CD4-positive, CD25-positive, alpha-beta regulatory T cell (primary cell): ENCODE data around the gene COL21A1. TPM values are rescaled to one million over a fixed set of nuclear protein-coding genes. Genes with fewer than 3 reads are reported as not detected.
"Not testable (repeated sequence)": the region's sequence is repeated elsewhere in the genome, so short reads cannot be mapped to it uniquely, and the experiment has no call there.

ENCODE experiments used
- ATAC-seq, 2 donors: fragments of 150-1000 bp; cut with Tn5 transposase; one replicate each; pipeline ENCODE4 v1.10.0; 2021; ENCODE audit warnings: low read depth in 2 of 2, moderate number of reproducible peaks in 2 of 2, moderate library complexity in 1 of 2
- DNase-seq, 3 donors: peaks; one replicate each; pipeline versions ENCODE4 v3.0.0 to v3.0.0-alpha.2; 2012 to 2022; ENCODE audit warnings: mixed read lengths in 1 of 3
- H3K27ac ChIP-seq: one replicate; pipeline ENCODE4 v1.7.0; 2013; ENCODE audit warnings: mild to moderate bottlenecking, low read length; ENCODE audit not compliant: insufficient read depth, poor library complexity, severe bottlenecking
- H3K27me3 ChIP-seq: one replicate; pipeline ENCODE4 v1.7.0; 2013; ENCODE audit warnings: low read length; ENCODE audit not compliant: control insufficient read depth, insufficient read depth
- H3K36me3 ChIP-seq: one replicate; pipeline ENCODE4 v1.7.0; 2013; ENCODE audit warnings: mild to moderate bottlenecking, low read length, moderate library complexity; ENCODE audit not compliant: control insufficient read depth, insufficient read depth
- H3K4me1 ChIP-seq: 2 replicates; pipeline ENCODE4 v1.7.0; 2013; ENCODE audit warnings: mild to moderate bottlenecking, low read length; ENCODE audit not compliant: insufficient read depth, control insufficient read depth, poor library complexity, severe bottlenecking
- H3K4me3 ChIP-seq: one replicate; pipeline ENCODE4 v1.7.0; 2013; ENCODE audit warnings: low read depth, mild to moderate bottlenecking, low read length, moderate library complexity
- H3K9me3 ChIP-seq, 2 experiments: 1 replicate in 1 of 2; 2 replicates in 1 of 2; pipeline ENCODE4 v1.7.0; 2013; ENCODE audit warnings: low read length in 2 of 2, mild to moderate bottlenecking in 1 of 2, moderate library complexity in 1 of 2; ENCODE audit not compliant: control insufficient read depth in 2 of 2
- H3K27ac Mint-ChIP-seq, 3 donors: one replicate each; pipeline ENCODE4 v1.8.0; 2020 to 2022; ENCODE audit warnings: mild to moderate bottlenecking in 3 of 3, mixed read lengths in 3 of 3, moderate library complexity in 2 of 3
- H3K27me3 Mint-ChIP-seq: one replicate; pipeline ENCODE4 v1.8.0; 2022; ENCODE audit warnings: mild to moderate bottlenecking, mixed read lengths
- H3K36me3 Mint-ChIP-seq: one replicate; pipeline ENCODE4 v1.8.0; 2020; ENCODE audit warnings: mixed read lengths
- H3K4me1 Mint-ChIP-seq, 4 donors: one replicate each; pipeline ENCODE4 v1.8.0; 2020 to 2022; ENCODE audit warnings: mixed read lengths in 4 of 4, mild to moderate bottlenecking in 1 of 4
- H3K4me3 Mint-ChIP-seq, 4 donors: one replicate each; pipeline ENCODE4 v1.8.0; 2020 to 2022; ENCODE audit warnings: mild to moderate bottlenecking in 4 of 4, mixed read lengths in 4 of 4, moderate library complexity in 3 of 4
- H3K9me3 Mint-ChIP-seq, 7 donors: one replicate each; pipeline ENCODE4 v1.8.0; 2020 to 2022; ENCODE audit warnings: mixed read lengths in 7 of 7, mild to moderate bottlenecking in 3 of 7, moderate library complexity in 2 of 7
- polyA plus RNA-seq, 4 donors: library from polyadenylated mRNA; unstranded; fragments of 300-500 nt; fragmentation: Illumina TruSeq; gene quantifications; one replicate each; pipeline ENCODE4 v1.2.3, GENCODE V29; 2021
- total RNA-seq: library from RNA; stranded (reverse); gene quantifications from one replicate; pipeline ENCODE4 v1.2.3, GENCODE V29; 2022

Gene COL21A1
- total and polyA plus RNA-seq, 5 donors from 2014 or later: not detected

- H3K4me3 Mint-ChIP-seq, H3K36me3 ChIP-seq, H3K27me3 Mint-ChIP-seq, ATAC-seq, H3K4me3 ChIP-seq, H3K4me1 Mint-ChIP-seq, H3K27ac Mint-ChIP-seq, H3K4me1 ChIP-seq, H3K9me3 ChIP-seq, H3K27ac ChIP-seq, H3K27me3 ChIP-seq, DNase-seq, H3K36me3 Mint-ChIP-seq: not testable (repeated sequence)
- H3K9me3 Mint-ChIP-seq: peaks cover 0 to 12% (median 3%) of the 10 kb centered on the region in 7 donors
These were observed 13.2 kb upstream of the COL21A1 start for GRCh38 chr6:56260593-56260992.

DNA sequence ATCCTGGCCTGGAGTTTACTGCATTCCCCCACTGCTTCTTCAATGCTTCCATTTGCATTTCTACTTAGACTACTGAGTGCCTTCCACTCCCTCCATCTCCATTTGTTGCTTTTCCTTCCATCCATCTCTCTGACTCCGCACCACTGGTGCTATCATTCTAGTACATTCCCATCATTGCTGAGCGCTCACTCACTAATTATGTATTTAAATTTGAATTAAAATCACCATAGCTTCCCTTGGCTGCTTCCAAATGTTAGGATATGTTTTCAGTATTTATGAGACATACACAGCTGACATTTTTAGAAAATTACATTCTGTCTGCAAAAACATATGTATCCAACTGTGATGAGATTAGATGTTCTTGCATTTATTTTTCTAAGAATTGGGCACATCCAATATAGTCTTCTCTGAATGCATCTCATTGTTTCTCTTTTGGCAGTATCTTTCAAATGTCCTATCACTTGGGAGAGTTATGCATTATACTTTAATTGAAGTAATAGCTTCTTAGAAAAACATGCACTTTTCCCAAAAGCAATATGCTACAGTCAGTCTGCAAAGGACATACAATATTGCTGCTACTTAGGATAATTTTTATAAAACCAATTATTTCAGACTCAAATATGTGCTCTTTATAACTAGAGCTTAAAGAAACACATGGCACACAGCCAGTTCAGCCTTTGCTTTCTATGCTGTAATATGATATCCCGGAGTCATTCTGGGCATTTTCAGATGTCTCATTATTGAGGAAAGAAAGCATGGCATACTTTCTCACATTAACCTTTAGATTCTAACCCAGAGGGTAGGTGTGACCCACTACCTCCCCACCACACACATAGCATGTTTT lies 12.1 kb upstream of the COL21A1 start:
- Histone ChIP-seq H3K27me3 (no peaks in the 10 kb centered on the region), H3K4me1 (no peaks in the 10 kb centered on the region), H3K4me3 (no peak overlapping the region), H3K27ac (no peak overlapping the region), H3K36me3 (no peaks in the 10 kb centered on the region), H3K9me3 (no peaks in the 10 kb centered on the region)
- Mint-ChIP-seq H3K4me3 (no peak overlapping the region), H3K9me3 (peaks cover 0 to 14% (median 3%) of the 10 kb centered on the region in 7 donors), H3K4me1 (no peaks in the 10 kb centered on the region), H3K27me3 (no peaks in the 10 kb centered on the region), H3K36me3 (no peaks in the 10 kb centered on the region), H3K27ac (no peak overlapping the region)
- DNase-seq: no peak
- ATAC-seq: no peak

GRCh38 chr6:56255349-56255748 lies 8.0 kb upstream of the COL21A1 start:
- Mint-ChIP-seq H3K36me3 (no peaks in the 10 kb centered on the region), H3K4me1 (no peaks in the 10 kb centered on the region), H3K27ac (no peak overlapping the region), H3K4me3 (no peak overlapping the region), H3K27me3 (no peaks in the 10 kb centered on the region), H3K9me3 (peaks cover 0 to 3% (median 1%) of the 10 kb centered on the region in 7 donors)
- H3K4me1 ChIP-seq: no peaks in the 10 kb centered on the region
- no peak overlapping the region for H3K4me3 ChIP-seq
- H3K9me3 ChIP-seq: no peaks in the 10 kb centered on the region
- ATAC-seq (no peak), DNase-seq (no peak)
- no peak overlapping the region for H3K27ac ChIP-seq
- H3K27me3 ChIP-seq: no peaks in the 10 kb centered on the region
- H3K36me3 ChIP-seq: no peaks in the 10 kb centered on the region

GRCh38 chr6:56250266-56250665 lies 2.9 kb upstream of the COL21A1 start:
- DNase-seq (no peak), ATAC-seq (no peak)
- Mint-ChIP-seq H3K4me1 (no peaks in the 10 kb centered on the region), H3K9me3 (peaks cover 0 to 2% (median 0%) of the 10 kb centered on the region in 7 donors), H3K36me3 (no peaks in the 10 kb centered on the region), H3K4me3 (no peak overlapping the region), H3K27ac (no peak overlapping the region), H3K27me3 (no peaks in the 10 kb centered on the region)
- Histone ChIP-seq H3K36me3 (no peaks in the 10 kb centered on the region), H3K27ac (no peak overlapping the region), H3K4me1 (no peaks in the 10 kb centered on the region), H3K4me3 (no peak overlapping the region), H3K27me3 (no peaks in the 10 kb centered on the region), H3K9me3 (no peaks in the 10 kb centered on the region)

DNA sequence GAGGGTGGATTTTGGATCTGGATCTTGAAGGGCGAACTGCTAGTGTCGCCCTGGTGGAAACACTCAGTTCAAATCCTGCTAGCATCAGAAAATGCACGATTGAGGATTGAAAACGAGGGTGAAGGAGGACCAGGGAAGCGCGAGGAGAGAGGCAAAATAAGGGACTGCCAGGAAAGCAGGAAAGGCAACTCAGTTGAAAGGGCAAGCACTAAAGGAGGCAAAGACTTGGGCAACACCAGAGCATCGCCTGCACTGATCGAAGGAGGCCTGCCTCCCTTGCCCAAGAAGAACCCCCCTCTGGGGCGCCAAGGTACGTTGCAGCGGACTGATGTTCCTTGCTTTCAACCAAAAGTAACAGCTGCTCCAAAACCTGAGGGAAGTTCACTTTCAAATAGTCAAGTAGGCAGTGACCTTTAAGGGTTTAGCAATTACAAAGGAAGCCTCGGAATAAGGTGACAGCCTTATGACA lies 308 bp upstream of the COL21A1 start:
- Mint-ChIP-seq H3K9me3 (peaks cover 0 to 3% (median 0%) of the 10 kb centered on the region in 7 donors), H3K4me1 (no peaks in the 10 kb centered on the region), H3K27ac (no peak overlapping the region), H3K36me3 (no peaks in the 10 kb centered on the region), H3K27me3 (no peaks in the 10 kb centered on the region), H3K4me3 (no peak overlapping the region)
- no peaks in the 10 kb centered on the region for H3K4me1 ChIP-seq
- no peaks in the 10 kb centered on the region for H3K27me3 ChIP-seq
- no peaks in the 10 kb centered on the region for H3K9me3 ChIP-seq
- no peak overlapping the region for H3K27ac ChIP-seq
- no peak overlapping the region for H3K4me3 ChIP-seq
- ATAC-seq (no peak), DNase-seq (no peak)
- no peaks in the 10 kb centered on the region for H3K36me3 ChIP-seq

GRCh38 chr6:56246541-56246880 lies 869 bp downstream of the COL21A1 start:
- no peak for DNase-seq
- H3K4me3 Mint-ChIP-seq: no peak overlapping the region

DNA sequence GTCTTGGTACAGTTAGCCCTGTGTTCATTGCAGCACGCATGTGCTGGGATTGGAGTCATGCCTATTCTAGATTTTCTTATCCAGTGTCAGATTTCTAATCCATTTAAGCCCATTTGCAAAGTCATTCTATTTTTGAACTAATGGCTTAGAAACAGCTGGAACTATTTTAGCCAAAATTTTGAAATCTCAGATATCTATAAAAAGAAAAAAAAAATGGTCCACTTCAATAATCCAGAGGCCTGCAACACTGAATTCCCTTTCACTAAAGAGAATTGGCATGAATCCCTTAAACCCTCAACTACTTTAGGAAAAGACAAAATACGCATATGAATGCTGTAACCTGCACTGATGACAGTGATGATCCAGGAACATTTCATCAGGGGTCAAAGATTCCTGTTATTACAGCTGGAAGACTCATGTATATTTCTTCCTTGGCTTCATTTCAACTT lies 1.5 kb downstream of the COL21A1 start:
- Mint-ChIP-seq H3K27me3 (no peaks in the 10 kb centered on the region), H3K4me1 (no peaks in the 10 kb centered on the region), H3K4me3 (no peak overlapping the region), H3K9me3 (peaks cover 0 to 3% (median 0%) of the 10 kb centered on the region in 7 donors), H3K36me3 (no peaks in the 10 kb centered on the region), H3K27ac (no peak overlapping the region)
- ATAC-seq (no peak), DNase-seq (no peak)
- H3K4me1 ChIP-seq: no peaks in the 10 kb centered on the region
- no peak overlapping the region for H3K27ac ChIP-seq
- no peak overlapping the region for H3K4me3 ChIP-seq
- no peaks in the 10 kb centered on the region for H3K9me3 ChIP-seq
- H3K36me3 ChIP-seq: no peaks in the 10 kb centered on the region
- H3K27me3 ChIP-seq: no peaks in the 10 kb centered on the region

More at GRCh38 chr6:56246541-56246880, 869 bp downstream of the COL21A1 start:
- H3K4me1 Mint-ChIP-seq: no peaks in the 10 kb centered on the region
- Histone ChIP-seq H3K27me3 (no peaks in the 10 kb centered on the region), H3K9me3 (no peaks in the 10 kb centered on the region), H3K27ac (no peak overlapping the region), H3K4me1 (no peaks in the 10 kb centered on the region), H3K36me3 (no peaks in the 10 kb centered on the region), H3K4me3 (no peak overlapping the region)
- no peak overlapping the region for H3K27ac Mint-ChIP-seq
- ATAC-seq: no peak
- H3K36me3 Mint-ChIP-seq: no peaks in the 10 kb centered on the region
- H3K27me3 Mint-ChIP-seq: no peaks in the 10 kb centered on the region
- peaks cover 0 to 3% (median 0%) of the 10 kb centered on the region in 7 donors for H3K9me3 Mint-ChIP-seq
